SW 1271 (cell line): Measurements from ENCODE around the gene ACTMAP.
"Not testable (repeated sequence)": the region's sequence is repeated elsewhere in the genome, so short reads cannot be mapped to it uniquely, and the experiment has no call there.

Experiments used
- DNase-seq, 2 experiments: peaks; one replicate each; lab custom pipeline; 2025; lab: John Stamatoyannopoulos, UW

Gene ACTMAP

DNA sequence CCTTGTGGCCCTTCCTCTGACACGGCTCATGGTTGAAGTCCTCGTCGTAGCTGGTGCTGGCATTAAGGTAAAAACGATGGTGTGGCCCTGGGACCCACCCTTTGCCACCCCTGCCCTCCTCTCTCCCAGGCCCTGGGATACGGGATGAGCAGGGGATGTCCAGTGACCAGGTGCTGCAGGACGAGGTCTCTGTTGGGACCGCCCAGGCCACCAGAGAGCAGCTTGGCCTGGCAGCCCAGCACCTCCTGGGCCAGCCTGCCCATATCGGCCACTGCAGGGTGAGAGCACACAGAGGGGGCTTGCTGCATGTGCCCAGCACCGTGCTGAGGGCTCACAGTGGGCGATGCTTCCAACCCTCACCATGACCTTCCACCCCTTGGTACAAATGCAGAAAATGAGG is 6.4 kb downstream of the ACTMAP start:
- DNase-seq: no peak

DNA sequence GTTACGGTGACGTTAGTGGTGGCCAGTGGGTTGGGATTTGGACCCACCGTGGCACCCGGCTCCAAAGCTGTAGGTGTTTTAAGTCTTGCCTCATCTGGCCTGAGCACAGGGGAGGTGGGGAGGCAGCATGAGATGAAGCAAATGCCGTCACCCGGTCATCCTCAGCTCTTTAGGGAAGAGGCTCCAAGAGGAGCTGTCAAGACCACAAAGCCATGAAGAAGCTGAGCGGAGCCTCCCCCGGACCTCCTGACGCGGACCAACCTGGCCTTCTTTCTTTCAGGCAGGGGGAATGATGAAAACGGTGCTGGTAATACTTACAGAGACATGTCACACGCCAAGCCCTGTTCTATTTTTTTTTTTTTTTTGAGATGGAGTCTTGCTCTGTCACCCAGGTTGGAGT is 7.4 kb downstream of the ACTMAP start:
- DNase-seq: no peak

DNA sequence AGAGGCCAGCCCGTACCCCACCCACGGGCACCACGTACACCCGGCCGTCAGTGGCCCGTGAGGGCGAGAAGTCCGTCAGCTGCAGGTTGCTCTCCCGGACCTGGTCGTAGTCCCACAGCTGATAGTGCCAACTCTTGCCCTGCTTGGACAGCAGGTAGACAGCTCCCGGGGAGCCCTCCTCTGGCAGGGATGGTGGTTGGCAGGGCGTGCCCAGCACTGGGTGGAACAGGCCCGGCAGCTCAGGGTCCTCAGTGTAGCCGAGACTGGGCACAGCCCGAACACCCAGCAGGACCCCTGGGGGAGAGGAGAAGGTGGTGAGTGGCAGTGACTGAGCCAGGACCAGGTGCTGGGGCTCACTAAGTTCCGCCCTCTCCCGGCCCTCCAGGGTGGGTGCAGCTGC is 7.8 kb downstream of the ACTMAP start:
- DNase-seq: no peak

DNA sequence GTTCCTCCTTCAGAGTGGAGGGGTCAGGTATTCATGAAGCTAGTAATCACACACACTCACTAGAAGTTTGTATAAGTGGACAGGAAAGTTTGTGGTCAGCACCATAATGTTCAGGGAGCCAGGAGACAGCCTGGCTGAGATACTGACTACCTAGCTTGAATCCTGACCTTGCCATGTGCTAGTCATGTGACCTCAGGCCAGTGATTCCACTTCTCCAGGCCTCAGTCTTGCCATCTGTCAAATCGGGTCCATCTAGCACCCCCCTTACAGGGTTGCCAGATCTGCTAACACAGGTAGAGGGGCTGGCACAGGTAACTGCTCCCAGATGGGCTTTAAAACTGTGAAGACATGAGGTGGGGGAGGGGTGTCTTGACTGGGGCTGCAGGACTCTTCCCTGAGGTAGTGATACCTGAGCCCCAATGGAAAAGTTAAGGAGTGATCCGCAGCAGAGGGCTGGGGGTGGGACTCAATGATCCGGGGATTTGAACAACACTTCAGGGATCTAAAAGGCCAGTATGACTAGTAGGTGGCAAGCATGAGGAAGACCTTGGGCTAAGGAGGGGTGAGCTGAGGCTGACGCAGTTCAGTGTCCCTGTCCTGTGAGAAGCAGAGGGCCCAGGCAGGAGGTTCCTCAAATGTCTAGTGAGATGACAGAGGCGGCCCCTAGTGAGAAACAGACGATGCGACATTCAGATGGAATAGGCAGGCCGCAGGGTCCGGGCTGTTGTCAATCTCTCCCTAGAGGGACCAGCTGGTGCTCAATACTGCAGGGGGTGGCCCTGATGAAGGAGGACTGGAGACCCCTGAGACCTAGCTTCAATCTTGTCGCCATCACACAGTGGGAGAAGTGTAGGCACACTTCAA is 8.5 kb downstream of the ACTMAP start:
- no peak for DNase-seq

DNA sequence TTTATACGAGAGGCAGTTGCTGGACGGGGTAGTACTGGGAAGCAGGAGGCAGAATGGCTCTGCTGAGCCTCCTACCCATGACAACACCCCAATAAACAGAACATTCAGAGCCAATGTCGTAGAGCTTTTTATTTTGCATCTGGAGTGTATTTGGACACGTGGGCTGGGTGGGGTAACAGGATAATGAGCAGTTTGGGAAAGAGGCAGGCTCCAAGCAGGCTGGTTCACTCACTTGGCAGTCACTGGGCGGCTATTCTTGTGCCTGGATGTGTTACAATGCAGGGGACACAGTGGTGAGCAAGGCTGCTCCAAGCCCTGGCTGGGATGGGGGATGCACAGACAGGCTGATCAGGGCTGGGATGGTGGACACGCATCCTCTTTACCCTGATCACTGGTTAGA is 9.5 kb downstream of the ACTMAP start:
- DNase-seq: no peak

DNA sequence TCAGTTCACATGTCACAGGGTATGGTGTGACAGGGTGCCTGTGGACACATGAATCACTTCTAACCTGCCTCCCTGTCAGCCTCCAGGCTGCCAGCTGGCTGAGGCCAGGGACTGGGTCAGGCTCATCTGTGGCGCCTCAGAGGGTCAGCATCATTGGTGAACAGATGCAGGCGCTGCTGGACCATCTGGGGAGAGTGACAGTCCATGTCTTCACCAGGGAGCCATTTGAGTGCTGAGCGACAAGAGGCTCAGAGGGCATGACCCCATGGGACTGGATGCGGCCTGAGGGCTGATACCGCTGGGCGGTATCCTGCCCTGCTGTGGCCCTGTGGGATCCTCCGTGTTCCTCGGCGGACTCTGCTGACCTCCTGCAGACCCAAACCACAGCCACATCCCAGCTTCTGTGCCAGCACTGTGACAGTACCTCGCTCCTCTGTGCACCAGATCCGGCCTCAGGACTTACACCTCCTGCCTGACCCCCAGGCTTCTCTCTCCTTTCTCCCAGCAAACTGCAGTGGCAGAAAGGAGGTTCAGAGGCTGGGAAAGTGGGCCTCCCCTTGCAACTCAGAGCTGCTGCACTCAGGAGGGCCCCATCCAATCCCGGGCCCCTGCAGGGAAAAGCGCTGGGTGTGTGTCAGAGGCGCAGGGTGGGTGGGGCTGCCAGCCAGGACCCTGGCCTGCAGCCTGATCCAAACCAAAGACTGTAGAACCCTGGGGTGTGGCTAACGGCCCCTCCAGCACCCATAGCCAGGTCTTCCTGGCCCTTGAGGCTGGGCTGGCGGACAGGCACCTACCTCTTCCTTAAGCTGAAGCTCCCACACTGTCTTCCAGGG is 10.2 kb downstream of the ACTMAP start:
- no peak for DNase-seq

DNA sequence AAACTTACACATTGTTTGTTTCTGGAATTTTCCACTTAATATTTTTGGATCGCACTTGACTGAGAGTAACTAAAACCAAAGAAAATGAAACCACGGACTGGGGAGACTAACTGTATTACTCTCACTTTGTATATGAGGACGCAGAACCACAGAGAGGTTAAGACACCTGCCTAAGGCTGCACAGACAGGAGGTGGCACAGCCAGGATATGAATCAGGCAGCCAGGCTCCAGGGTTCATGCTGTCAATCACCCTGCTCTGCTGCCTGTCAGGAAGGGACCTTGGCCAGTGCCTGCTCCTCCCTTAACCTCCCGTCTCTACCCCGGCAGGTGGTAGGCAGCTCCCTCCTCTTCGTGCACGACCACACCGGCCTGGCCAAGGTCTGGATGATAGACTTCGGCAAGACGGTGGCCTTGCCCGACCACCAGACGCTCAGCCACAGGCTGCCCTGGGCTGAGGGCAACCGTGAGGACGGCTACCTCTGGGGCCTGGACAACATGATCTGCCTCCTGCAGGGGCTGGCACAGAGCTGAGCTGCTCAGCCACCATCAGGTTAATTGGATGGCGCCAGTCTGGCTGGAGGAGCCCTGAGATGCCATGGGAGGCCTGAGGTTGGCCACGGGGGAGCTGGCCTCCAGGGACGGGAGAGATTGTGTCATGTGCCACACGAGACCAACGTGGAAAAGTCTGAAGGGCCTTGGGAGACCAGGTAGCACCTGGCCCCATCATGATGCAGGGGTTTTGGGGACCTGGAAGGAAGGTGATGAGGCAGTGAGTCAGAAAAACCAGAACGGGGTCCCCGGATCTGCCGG is 11.0 kb downstream of the ACTMAP start:
- no peak for DNase-seq

DNA sequence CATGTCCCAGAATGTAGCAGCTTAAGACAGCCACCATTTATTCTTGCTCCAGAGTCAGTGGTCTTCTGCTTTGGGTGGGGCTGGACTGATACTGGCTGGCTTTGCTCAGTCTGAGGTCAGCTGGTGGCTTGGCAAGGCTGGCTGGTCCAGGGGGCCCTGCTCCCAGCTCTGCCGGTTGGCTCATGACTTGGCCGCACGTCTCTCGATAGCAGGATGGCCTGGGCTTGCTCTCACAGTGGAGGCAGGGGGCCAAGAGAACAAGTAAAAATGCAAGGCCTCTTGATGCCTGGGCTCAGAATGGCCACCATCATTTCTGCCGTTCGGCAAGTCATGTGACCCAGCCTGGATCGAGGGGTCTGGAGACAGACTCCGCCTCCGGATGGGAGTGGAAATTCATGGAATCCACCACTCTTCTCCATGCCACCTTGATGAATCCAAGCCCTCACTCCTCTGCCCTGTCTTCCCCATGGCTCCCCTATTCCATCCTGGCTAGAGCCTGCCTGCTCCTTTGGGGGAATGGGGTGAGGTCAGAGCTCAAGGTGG is 13.1 kb downstream of the ACTMAP start:
- DNase-seq: no peak

DNA sequence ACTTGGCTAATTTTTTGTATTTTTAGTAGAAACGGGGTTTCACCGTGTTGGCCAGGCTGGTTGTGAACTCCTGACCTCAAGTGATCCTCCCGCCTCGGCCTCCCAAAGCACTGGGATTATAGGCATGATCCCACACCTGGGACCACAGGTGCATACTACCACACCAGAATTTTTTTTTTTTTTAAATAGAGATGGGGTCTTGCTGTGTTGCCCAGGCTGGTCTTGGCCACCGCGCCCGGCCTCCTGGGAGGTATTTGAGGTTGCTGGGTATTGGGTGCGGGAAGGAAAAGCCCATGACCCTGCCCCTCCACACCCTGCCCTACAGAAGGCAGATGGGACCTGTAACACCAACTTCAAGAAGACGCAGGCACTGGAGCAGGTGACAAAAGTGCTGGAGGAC is 13.6 kb downstream of the ACTMAP start:
- no peak for DNase-seq

DNA sequence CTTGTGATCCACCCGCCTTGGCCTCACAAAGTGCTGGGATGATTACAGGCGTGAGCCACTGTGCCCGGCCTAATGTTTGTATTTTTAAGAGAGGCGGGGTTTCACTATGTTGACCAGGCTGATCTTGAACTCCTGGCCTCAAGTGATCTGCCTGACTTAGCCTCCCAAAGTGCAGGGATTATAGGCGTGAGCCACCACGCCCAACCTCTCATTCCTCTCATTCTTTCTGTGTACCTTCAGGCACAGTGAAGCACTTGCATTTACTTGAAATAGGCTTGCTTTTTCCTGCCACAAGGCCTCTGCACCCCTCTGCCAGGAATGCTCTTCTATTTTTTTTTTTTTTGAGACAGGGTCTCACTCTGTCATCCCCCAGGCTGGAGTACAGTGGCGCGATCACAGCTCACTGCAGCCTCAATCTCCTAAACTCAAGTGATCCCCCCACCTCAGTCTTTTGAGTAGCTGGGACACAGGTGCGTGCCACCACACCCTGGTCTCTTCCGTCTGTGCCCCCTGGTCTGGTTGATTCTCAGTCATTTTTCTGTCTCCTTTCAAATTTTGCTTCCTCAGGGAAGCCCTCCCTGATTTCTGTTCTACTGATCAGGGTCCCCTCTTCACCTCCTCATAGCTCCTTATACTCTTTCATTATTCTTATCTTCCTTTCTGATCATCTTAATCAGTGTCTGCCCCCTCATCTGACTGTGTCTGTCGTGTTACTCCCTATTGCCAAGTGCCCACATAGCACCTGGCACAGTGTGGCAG is 15.1 kb downstream of the ACTMAP start:
- DNase-seq: no peak

DNA sequence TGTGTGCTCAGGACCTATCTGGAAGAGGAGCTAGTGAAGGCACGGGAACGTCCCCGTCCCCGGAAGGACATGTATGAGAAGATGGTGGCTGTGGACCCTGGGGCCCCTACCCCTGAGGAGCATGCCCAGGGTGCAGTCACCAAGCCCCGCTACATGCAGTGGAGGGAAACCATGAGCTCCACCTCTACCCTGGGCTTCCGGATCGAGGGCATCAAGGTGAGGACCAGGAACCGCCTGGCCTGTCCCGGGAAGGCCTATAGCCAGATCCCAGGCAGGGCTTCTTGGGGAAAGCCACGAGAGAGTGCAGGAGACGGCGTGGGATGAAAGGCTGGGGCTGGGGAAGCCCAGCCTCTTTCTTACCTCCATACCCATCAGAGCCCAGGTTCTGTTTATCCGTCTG is 17.1 kb downstream of the ACTMAP start:
- DNase-seq: no peak

DNA sequence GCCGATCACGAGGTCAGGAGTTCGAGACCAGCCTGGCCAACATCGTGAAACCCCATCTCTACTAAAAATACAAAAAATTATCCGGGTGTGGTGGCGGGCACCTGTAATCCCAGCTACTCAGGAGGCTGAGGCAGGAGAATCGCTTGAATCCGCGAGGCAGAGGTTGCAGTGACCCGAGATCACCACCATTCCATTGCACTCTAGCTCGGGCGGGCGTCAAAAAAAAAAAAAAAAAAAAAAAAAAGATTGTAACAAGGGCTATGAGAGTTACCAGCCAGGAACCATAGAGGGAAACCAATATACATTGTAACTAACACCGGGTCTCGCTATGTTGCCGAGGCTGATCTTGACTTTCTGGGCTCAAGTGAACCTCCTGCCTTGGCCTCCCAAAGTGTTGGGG is 18.0 kb downstream of the ACTMAP start:
- DNase-seq: not testable (repeated sequence)

DNA sequence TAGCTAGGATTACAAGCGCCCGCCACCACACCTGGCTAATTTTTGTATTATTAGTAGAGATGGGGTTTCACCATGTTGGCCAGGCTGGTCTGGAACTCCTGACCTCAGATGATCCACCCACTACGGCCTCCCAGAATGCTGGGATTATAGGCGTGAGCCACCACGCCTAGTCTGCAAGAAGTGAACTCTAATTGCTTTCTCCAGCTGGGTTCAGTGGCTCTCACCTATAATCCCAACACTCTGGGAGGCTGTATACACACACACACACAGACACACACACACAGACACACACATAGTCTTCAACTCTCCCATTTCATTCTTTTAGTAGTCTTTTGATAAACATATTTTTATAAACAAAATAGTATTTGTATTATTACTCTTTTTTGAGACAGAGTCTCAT is 20.2 kb downstream of the ACTMAP start:
- DNase-seq: not testable (repeated sequence)

DNA sequence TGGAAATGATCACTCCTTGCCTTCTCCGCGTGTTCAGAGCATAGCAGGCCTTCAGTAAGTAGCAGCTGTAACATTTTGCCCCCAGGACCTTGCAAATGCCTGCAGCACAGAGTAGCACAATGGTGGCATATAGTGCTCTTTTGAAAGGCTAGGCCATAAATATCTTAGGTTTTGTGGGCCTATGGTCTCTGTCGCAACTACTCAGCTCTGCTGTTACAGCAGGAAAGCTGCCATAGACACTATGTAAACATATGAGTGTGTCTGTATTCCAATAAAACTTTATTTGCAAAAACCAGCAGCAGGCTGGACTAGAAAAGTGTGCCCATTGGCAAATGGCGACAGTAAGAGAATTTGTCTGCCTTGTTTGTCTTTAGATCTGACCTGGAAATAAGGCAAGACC is 24.0 kb downstream of the ACTMAP start:
- DNase-seq: no peak

DNA sequence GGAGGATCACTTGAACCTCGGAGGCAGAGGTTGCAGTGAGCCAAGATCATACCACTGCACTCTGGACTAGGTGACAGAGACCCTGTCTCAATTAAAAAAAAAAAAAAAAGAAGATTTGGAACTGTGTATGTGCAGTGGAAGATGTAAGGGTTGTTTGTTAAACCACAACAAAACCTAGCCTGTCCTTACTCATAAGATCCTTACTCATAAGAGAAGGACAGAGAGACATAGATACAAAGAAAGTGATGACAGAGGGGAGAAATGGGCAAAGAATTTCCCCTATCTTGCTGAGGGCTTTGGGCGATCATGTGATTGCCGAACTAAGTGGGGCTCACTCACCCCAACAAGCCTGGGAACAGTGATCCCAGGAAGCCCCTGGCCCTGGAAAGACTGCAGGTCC is 25.4 kb downstream of the ACTMAP start:
- DNase-seq: no peak

DNA sequence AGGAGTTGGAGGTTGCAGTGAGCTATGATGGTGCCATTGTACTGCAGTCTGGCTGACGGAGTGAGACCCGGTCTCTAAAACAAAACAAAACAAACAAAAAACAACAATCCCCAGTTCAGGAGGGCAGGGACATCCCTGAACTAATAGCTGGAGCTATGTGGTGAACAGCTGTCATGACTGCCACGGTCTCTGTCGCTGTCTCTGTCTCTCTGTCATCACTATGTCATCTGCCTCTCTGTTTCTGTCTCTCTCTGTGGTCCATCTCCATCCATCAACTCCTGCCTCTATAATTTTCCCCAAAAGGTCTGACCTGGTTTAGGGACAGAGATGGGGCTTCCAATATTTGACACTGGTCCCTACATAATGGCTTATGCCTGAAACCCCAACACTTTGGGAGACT is 26.0 kb downstream of the ACTMAP start:
- no peak for DNase-seq

DNA sequence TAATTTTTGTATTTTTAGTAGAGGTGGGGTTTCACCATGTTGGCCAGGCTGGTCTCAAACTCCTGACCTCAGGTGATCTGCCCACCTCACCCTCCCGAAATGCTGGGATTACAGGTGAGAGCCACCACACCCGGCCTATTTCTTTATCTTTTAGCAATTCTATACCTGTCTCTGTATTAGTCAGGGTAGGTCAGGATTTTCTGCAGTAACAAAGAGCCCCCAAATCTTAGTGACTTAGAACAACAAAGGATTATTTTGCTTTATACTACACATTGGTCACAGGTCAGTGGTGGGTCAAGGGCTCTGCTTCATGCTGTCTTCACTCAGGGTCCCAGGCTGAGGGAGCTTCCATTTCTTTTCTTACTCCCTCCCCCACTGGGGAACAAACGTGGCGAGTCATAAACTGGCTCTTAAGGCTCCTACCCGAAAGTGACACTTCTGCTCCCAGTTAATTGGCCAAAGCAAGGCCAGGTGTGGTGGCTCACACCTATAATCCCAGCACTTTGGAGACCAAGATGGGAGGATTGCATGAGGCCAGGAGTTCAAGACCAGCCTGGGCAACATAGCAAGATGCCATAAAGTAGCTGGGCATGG is 26.5 kb downstream of the ACTMAP start:
- DNase-seq: no peak

DNA sequence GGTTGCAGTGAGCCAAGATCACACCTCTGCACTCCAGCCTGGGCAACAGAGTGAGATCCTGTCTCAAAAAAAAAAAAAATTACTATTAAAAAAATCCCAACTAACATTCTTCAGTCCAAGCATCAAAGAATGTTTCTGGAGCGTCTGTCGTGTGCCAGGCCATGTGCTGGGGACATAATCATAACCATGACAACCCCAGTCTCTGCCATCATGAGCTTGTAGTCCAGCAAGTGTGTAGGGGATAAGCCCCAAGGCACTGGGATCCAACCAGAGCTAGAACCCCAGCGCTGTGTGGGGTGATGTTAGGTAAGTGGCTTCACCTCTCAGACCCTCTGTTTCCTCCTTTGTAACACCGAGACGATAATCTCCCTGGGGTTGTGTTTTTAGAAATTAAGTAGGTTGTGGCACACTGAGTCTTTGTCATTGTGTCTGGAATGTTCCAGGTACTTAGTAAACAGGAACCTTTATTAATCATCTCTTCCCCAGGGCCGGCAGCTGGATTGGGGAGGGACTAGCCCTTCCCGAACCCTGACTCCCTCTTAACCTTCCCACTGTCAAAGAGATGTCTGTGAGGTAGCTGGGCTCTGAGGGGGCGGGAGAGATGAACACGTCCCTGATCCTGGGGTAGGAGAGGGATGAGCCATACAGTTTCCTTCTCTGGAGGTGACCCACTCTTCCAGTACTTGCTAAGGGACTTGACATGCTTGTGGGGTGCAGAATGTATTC is 28.2 kb downstream of the ACTMAP start:
- DNase-seq: no peak

DNA sequence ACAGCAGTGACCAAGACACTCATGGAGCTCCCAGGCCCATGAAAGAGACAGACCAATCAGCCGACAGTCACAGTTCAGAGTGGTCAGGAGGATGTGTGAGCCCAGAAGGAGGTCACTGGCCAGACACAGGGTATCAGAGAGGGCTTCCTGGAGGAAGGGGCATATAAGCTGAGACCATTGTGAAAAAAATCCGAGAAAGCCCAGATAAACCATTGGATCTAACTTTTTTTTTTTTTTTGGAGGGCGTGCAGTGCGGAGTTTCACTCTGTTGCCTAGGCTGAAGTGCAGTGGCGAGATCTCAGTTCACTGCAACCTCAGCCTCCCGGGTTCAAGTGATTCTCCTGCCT is 29.2 kb downstream of the ACTMAP start:
- DNase-seq: no peak

DNA sequence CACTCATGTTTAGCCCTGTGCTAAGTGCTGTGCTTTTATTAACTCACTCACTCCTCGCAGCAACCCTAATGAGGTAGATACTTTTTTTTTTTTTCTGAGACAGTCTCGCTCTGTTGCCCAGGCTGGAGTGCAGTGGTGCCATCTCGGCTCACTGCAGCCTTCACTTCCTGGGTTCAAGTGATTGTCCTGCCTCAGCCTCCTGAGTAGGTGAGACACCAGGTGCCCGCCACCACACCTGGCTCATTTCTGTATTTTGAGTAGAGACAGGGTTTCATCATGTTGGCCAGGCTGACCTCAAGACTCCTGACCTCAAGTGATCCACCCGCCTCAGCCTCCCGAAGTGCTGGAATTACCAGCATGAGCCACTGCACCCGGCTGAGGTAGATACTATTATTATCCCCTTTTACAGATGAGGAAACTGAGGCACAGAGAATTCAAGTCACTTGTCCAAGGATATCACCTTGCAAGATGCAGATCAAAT is 30.8 kb downstream of the ACTMAP start:
- no peak for DNase-seq
